A673 (cell line): ENCODE data around the gene ASB13. TPM values are rescaled to one million over a fixed set of nuclear protein-coding genes. Genes with fewer than 3 reads are reported as not detected.
A peak's percentile ranks its signal among the peaks of the same experiment; 100 is the strongest.

Experiments
- BruUV-seq: library from RNA; stranded (reverse); fragments of 400-500 nt; replicated peaks from 2 replicates; lab custom pipeline; 2021; lab: Mats Ljungman, UMichigan
- CTCF ChIA-PET: fragments of 300-600 bp; sonication (Branson Sonifier 250); formaldehyde crosslinking; loops from one replicate; lab custom pipeline; 2022; ENCODE audit warnings: antibody characterized with exemption; lab: Charles Lee
- POLR2A ChIA-PET: fragments of 300-600 bp; sonication (Branson Sonifier 250); formaldehyde crosslinking; loops from one replicate; lab custom pipeline; 2022; ENCODE audit warnings: antibody characterized with exemption; ENCODE audit not compliant: low non-redundant PET; lab: Charles Lee
- DNase-seq: peaks from one replicate; pipeline ENCODE4 v3.0.0-alpha.2; 2015; ENCODE audit warnings: low spot score
- H3K27ac ChIP-seq: fragments of 200-600 bp; sonication (generic); 2 replicates; pipeline ENCODE4 v1.5.1; 2016; ENCODE audit warnings: mixed run types, low read depth, mild to moderate bottlenecking, mixed read lengths, antibody characterized with exemption, low read length; ENCODE audit not compliant: poor library complexity, severe bottlenecking
- H3K27me3 ChIP-seq: fragments of 200-600 bp; sonication (generic); replicated peaks from 2 replicates; pipeline ENCODE4 v1.6.1; 2017; ENCODE audit warnings: mixed run types, low read depth, mild to moderate bottlenecking, mixed read lengths, antibody characterized with exemption, low read length; ENCODE audit not compliant: insufficient read depth, poor library complexity
- H3K36me3 ChIP-seq: fragments of 200-600 bp; sonication (generic); 2 replicates; pipeline ENCODE4 v1.6.1; 2016; ENCODE audit warnings: mixed run types, mild to moderate bottlenecking, mixed read lengths, antibody characterized with exemption, low read length; ENCODE audit not compliant: insufficient read depth, poor library complexity, severe bottlenecking
- H3K4me1 ChIP-seq: fragments of 200-600 bp; sonication (generic); 2 replicates; pipeline ENCODE4 v1.6.1; 2017; ENCODE audit warnings: mixed run types, mild to moderate bottlenecking, mixed read lengths, antibody characterized with exemption, low read length; ENCODE audit not compliant: insufficient read depth, poor library complexity, severe bottlenecking
- H3K4me3 ChIP-seq: fragments of 200-600 bp; sonication (generic); 2 replicates; pipeline ENCODE4 v1.5.1; 2016; ENCODE audit warnings: low read depth, mixed run types, mild to moderate bottlenecking, mixed read lengths, low read length; ENCODE audit not compliant: poor library complexity, severe bottlenecking
- H3K9me3 ChIP-seq: fragments of 200-600 bp; sonication (generic); 2 replicates; pipeline ENCODE4 v1.6.1; 2016; ENCODE audit warnings: mixed run types, low read depth, mild to moderate bottlenecking, mixed read lengths, antibody characterized with exemption, low read length; ENCODE audit not compliant: poor library complexity, severe bottlenecking
- CTCF ChIP-seq: fragments of 300-800, 200-600 bp; sonication (generic); conservative IDR thresholded peaks from 2 replicates; pipeline ENCODE4 v1.5.1; 2017; ENCODE audit warnings: low read depth, mild to moderate bottlenecking, antibody characterized with exemption, low read length, moderate library complexity, mixed read lengths
- EZH2 ChIP-seq: fragments of 200-600 bp; sonication (generic); IDR thresholded peaks from 2 replicates; pipeline ENCODE4 v1.6.1; 2017; ENCODE audit warnings: borderline replicate concordance, low read depth, mild to moderate bottlenecking, mixed read lengths, antibody characterized with exemption, low read length; ENCODE audit not compliant: poor library complexity, severe bottlenecking
- intact Hi-C: fragments of 100-400 bp; cut with micrococcal nuclease; formaldehyde crosslinking; loops from one replicate; pipeline ENCODE4 v1.10.0; 2022; ENCODE audit not compliant: unreplicated experiment
- total RNA-seq: library from RNA; stranded (reverse); gene quantifications from 2 replicates; pipeline ENCODE4 v1.2.3, GENCODE V29; 2021

ASB13 gene
- total RNA-seq, 1 experiment from 2014 or later: 11.9 TPM

- Histone ChIP-seq H3K9me3 (no peaks in the 10 kb centered on the region), H3K4me3 (no peak overlapping the region), H3K36me3 (no peaks in the 10 kb centered on the region), H3K27me3 (no peaks in the 10 kb centered on the region), H3K4me1 (peaks cover 9% of the 10 kb centered on the region), H3K27ac (no peak overlapping the region)
- DNase-seq: no peak
- CTCF ChIA-PET: interaction anchor here (0.6 kb wide), 1 partner anchor 208 kb away, joined by 4 read pairs; no protein-coding TSS in a partner anchor
- POLR2A ChIA-PET: interaction anchor here (0.5 kb wide), 1 partner anchor 838 kb away, joined by 4 read pairs; the partner anchor contains the start of gene AKR1E2
- no TSS peak for BruUV-seq
- intact Hi-C loops: no loop called here
- TF ChIP-seq CTCF: 0 out of 2 replicates have a peak, but pooled peaks have one; percentile 20
- TF ChIP-seq EZH2: no peak
Measured at GRCh38 chr10:5663692-5664427, 2.5 kb downstream of the ASB13 start.

- intact Hi-C loops: no loop called here
- ChIA-PET POLR2A (interaction anchor here (0.5 kb wide), 1 partner anchor 837 kb away, joined by 4 read pairs; the partner anchor contains the start of gene AKR1E2), CTCF (no interaction called here)
- no peaks in the 10 kb centered on the region for H3K9me3 ChIP-seq
- H3K27ac ChIP-seq: no peak overlapping the region
- TF ChIP-seq EZH2: no peak
- no peak for TF ChIP-seq CTCF
- H3K27me3 ChIP-seq: no peaks in the 10 kb centered on the region
- H3K4me1 ChIP-seq: peaks cover 9% of the 10 kb centered on the region
- H3K4me3 ChIP-seq: no peak overlapping the region
- no peaks in the 10 kb centered on the region for H3K36me3 ChIP-seq
- no peak for DNase-seq
- BruUV-seq: no TSS peak
Measured at GRCh38 chr10:5662708-5663579, 3.5 kb downstream of the ASB13 start.

GRCh38 chr10:5661043-5661442 is 5.4 kb downstream of the ASB13 start:
- ChIA-PET POLR2A (no interaction called here), CTCF (no interaction called here)
- BruUV-seq: no TSS peak
- H3K9me3 ChIP-seq: no peaks in the 10 kb centered on the region
- H3K4me3 ChIP-seq: no peak overlapping the region
- intact Hi-C loops: no loop called here
- no peak overlapping the region for H3K27ac ChIP-seq
- H3K36me3 ChIP-seq: no peaks in the 10 kb centered on the region
- H3K27me3 ChIP-seq: no peaks in the 10 kb centered on the region
- no peaks in the 10 kb centered on the region for H3K4me1 ChIP-seq
- DNase-seq: no peak
- no peak for TF ChIP-seq EZH2
